HUES64 (cell line): ENCODE data around the gene RANBP17.

Experiments
- H3K27ac ChIP-seq: 2 replicates; pipeline ENCODE4 v1.7.0; 2013; ENCODE audit warnings: low read depth, low read length, inconsistent platforms
- H3K27me3 ChIP-seq: 2 replicates; pipeline ENCODE4 v1.6.1; 2013; ENCODE audit warnings: mild to moderate bottlenecking, low read length; ENCODE audit not compliant: insufficient read depth
- H3K36me3 ChIP-seq: 2 replicates; pipeline ENCODE4 v1.6.1; 2013; ENCODE audit warnings: mild to moderate bottlenecking, low read length; ENCODE audit not compliant: insufficient read depth
- H3K4me1 ChIP-seq: 2 replicates; pipeline ENCODE4 v1.6.1; 2013; ENCODE audit warnings: mild to moderate bottlenecking, low read length, moderate library complexity; ENCODE audit not compliant: insufficient read depth
- H3K4me3 ChIP-seq: 2 replicates; pipeline ENCODE4 v1.5.1; 2013; ENCODE audit warnings: mild to moderate bottlenecking, low read length, moderate library complexity
- H3K9ac ChIP-seq: 2 replicates; pipeline ENCODE4 v1.6.1; 2013; ENCODE audit warnings: mild to moderate bottlenecking, low read depth, low read length
- H3K9me3 ChIP-seq: 2 replicates; pipeline ENCODE4 v1.6.1; 2013; ENCODE audit warnings: low read depth, low read length; ENCODE audit not compliant: insufficient read depth
- WGBS: fragments of 150-250, 120-280 bp; methylation state at CpG from one replicate; pipeline ENCODE4 v1.1.7; 2013; ENCODE audit warnings: missing lambda C conversion rate; 5-methylcytosine and 5-hydroxymethylcytosine counted together

The RANBP17 gene

GRCh38 chr5:171342362-171343111, 480.7 kb downstream of the RANBP17 start:
- H3K4me1 ChIP-seq: no peaks in the 10 kb centered on the region
- H3K9ac ChIP-seq: no peak overlapping the region
- WGBS: 62% methylated on average over 17 of the region's 17 CpGs
- peaks cover 14% of the 10 kb centered on the region for H3K27me3 ChIP-seq
- H3K4me3 ChIP-seq: no peak overlapping the region
- H3K9me3 ChIP-seq: no peaks in the 10 kb centered on the region
- no peaks in the 10 kb centered on the region for H3K36me3 ChIP-seq
- no peak overlapping the region for H3K27ac ChIP-seq

- Histone ChIP-seq H3K27ac (no peak overlapping the region), H3K4me1 (no peaks in the 10 kb centered on the region), H3K36me3 (no peaks in the 10 kb centered on the region), H3K9me3 (no peaks in the 10 kb centered on the region), H3K27me3 (0 out of 2 replicates have a peak, but pooled peaks cover 3% of the 10 kb centered on the region), H3K9ac (no peak overlapping the region), H3K4me3 (no peak overlapping the region)
- 96% methylated on average over 19 of the region's 19 CpGs for WGBS
Observed at GRCh38 chr5:171344936-171345608, 483.3 kb downstream of the RANBP17 start.
